22Rv1 (cell line): ENCODE results near the gene CREG2.

Experiments used
- ZFX ChIP-seq: fragments of 450-650 bp; IDR thresholded peaks from 2 replicates; pipeline ENCODE4 v1.6.1; 2017; ENCODE audit warnings: antibody characterized with exemption, borderline replicate concordance
- TF ChIP-seq, protein P1 (sequence below): fragments of 450-650 bp; IDR thresholded peaks from 2 replicates; pipeline ENCODE4 v1.5.1; 2017; ENCODE audit warnings: mild to moderate bottlenecking

DNA sequence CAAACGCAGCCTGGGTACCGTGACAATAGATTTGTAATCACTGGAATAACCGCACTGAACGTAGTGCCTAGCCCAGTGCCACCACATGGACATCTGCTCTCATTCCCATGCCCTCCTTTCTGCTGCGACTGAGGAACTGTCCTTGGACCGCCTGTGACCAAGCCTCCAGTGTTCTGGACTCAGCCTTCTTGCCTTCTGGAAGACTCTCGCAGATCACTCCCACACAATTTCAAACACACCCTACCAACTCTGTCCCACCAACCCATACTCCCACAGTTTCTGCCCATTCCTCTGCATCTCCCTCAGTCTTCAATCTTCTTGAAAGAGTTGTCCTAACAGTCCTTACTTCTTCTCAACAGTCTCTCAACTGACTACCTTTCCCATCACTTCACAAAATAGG, 80.9 kb downstream of the CREG2 start:
- TF ChIP-seq, protein P1, sequence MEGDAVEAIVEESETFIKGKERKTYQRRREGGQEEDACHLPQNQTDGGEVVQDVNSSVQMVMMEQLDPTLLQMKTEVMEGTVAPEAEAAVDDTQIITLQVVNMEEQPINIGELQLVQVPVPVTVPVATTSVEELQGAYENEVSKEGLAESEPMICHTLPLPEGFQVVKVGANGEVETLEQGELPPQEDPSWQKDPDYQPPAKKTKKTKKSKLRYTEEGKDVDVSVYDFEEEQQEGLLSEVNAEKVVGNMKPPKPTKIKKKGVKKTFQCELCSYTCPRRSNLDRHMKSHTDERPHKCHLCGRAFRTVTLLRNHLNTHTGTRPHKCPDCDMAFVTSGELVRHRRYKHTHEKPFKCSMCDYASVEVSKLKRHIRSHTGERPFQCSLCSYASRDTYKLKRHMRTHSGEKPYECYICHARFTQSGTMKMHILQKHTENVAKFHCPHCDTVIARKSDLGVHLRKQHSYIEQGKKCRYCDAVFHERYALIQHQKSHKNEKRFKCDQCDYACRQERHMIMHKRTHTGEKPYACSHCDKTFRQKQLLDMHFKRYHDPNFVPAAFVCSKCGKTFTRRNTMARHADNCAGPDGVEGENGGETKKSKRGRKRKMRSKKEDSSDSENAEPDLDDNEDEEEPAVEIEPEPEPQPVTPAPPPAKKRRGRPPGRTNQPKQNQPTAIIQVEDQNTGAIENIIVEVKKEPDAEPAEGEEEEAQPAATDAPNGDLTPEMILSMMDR = no peak
- TF ChIP-seq ZFX = no peak
